A673 (cell line): ENCODE data around the gene TRPV5. TPM values are rescaled to one million over a fixed set of nuclear protein-coding genes. Genes with fewer than 3 reads are reported as not detected.

ENCODE experiments used
- BruUV-seq: library from RNA; stranded (reverse); fragments of 400-500 nt; replicated peaks from 2 replicates; lab custom pipeline; 2021; lab: Mats Ljungman, UMichigan
- CTCF ChIA-PET: fragments of 300-600 bp; sonication (Branson Sonifier 250); formaldehyde crosslinking; loops from one replicate; lab custom pipeline; 2022; ENCODE audit warnings: antibody characterized with exemption; lab: Charles Lee
- POLR2A ChIA-PET: fragments of 300-600 bp; sonication (Branson Sonifier 250); formaldehyde crosslinking; loops from one replicate; lab custom pipeline; 2022; ENCODE audit warnings: antibody characterized with exemption; ENCODE audit not compliant: low non-redundant PET; lab: Charles Lee
- DNase-seq: peaks from one replicate; pipeline ENCODE4 v3.0.0-alpha.2; 2015; ENCODE audit warnings: low spot score
- H3K27ac ChIP-seq: fragments of 200-600 bp; sonication (generic); 2 replicates; pipeline ENCODE4 v1.5.1; 2016; ENCODE audit warnings: mixed run types, low read depth, mild to moderate bottlenecking, mixed read lengths, antibody characterized with exemption, low read length; ENCODE audit not compliant: poor library complexity, severe bottlenecking
- H3K27me3 ChIP-seq: fragments of 200-600 bp; sonication (generic); replicated peaks from 2 replicates; pipeline ENCODE4 v1.6.1; 2017; ENCODE audit warnings: mixed run types, low read depth, mild to moderate bottlenecking, mixed read lengths, antibody characterized with exemption, low read length; ENCODE audit not compliant: insufficient read depth, poor library complexity
- H3K36me3 ChIP-seq: fragments of 200-600 bp; sonication (generic); 2 replicates; pipeline ENCODE4 v1.6.1; 2016; ENCODE audit warnings: mixed run types, mild to moderate bottlenecking, mixed read lengths, antibody characterized with exemption, low read length; ENCODE audit not compliant: insufficient read depth, poor library complexity, severe bottlenecking
- H3K4me1 ChIP-seq: fragments of 200-600 bp; sonication (generic); 2 replicates; pipeline ENCODE4 v1.6.1; 2017; ENCODE audit warnings: mixed run types, mild to moderate bottlenecking, mixed read lengths, antibody characterized with exemption, low read length; ENCODE audit not compliant: insufficient read depth, poor library complexity, severe bottlenecking
- H3K4me3 ChIP-seq: fragments of 200-600 bp; sonication (generic); 2 replicates; pipeline ENCODE4 v1.5.1; 2016; ENCODE audit warnings: low read depth, mixed run types, mild to moderate bottlenecking, mixed read lengths, low read length; ENCODE audit not compliant: poor library complexity, severe bottlenecking
- H3K9me3 ChIP-seq: fragments of 200-600 bp; sonication (generic); 2 replicates; pipeline ENCODE4 v1.6.1; 2016; ENCODE audit warnings: mixed run types, low read depth, mild to moderate bottlenecking, mixed read lengths, antibody characterized with exemption, low read length; ENCODE audit not compliant: poor library complexity, severe bottlenecking
- CTCF ChIP-seq: fragments of 300-800, 200-600 bp; sonication (generic); conservative IDR thresholded peaks from 2 replicates; pipeline ENCODE4 v1.5.1; 2017; ENCODE audit warnings: low read depth, mild to moderate bottlenecking, antibody characterized with exemption, low read length, moderate library complexity, mixed read lengths
- EZH2 ChIP-seq: fragments of 200-600 bp; sonication (generic); IDR thresholded peaks from 2 replicates; pipeline ENCODE4 v1.6.1; 2017; ENCODE audit warnings: borderline replicate concordance, low read depth, mild to moderate bottlenecking, mixed read lengths, antibody characterized with exemption, low read length; ENCODE audit not compliant: poor library complexity, severe bottlenecking
- intact Hi-C: fragments of 100-400 bp; cut with micrococcal nuclease; formaldehyde crosslinking; loops from one replicate; pipeline ENCODE4 v1.10.0; 2022; ENCODE audit not compliant: unreplicated experiment
- total RNA-seq: library from RNA; stranded (reverse); gene quantifications from 2 replicates; pipeline ENCODE4 v1.2.3, GENCODE V29; 2021

Gene TRPV5
- total RNA-seq, 1 experiment from 2014 or later: not detected

- no peaks in the 10 kb centered on the region for H3K4me1 ChIP-seq
- no peak for DNase-seq
- POLR2A ChIA-PET: no interaction called here
- CTCF ChIA-PET: no interaction called here
- no peak overlapping the region for H3K27ac ChIP-seq
- intact Hi-C loops: no loop called here
- TF ChIP-seq CTCF: no peak
- TF ChIP-seq EZH2: no peak
- no peaks in the 10 kb centered on the region for H3K36me3 ChIP-seq
- H3K9me3 ChIP-seq: peaks cover 7% of the 10 kb centered on the region
- BruUV-seq: no TSS peak
- no peak overlapping the region for H3K4me3 ChIP-seq
- no peaks in the 10 kb centered on the region for H3K27me3 ChIP-seq
These were observed 31.9 kb downstream of the TRPV5 start for GRCh38 chr7:142901426-142902259.

- peaks cover 7% of the 10 kb centered on the region for H3K9me3 ChIP-seq
- intact Hi-C loops: no loop called here
- H3K4me3 ChIP-seq: no peak overlapping the region
- no peaks in the 10 kb centered on the region for H3K36me3 ChIP-seq
- H3K27me3 ChIP-seq: peaks cover 5% of the 10 kb centered on the region
- no peak overlapping the region for H3K27ac ChIP-seq
- ChIA-PET POLR2A (no interaction called here), CTCF (no interaction called here)
- no peak for DNase-seq
- BruUV-seq: no TSS peak
- TF ChIP-seq EZH2 (no peak), CTCF (no peak)
- H3K4me1 ChIP-seq: no peaks in the 10 kb centered on the region
These were observed 33.9 kb downstream of the TRPV5 start for GRCh38 chr7:142899661-142900060.

- DNase-seq: no peak
- Histone ChIP-seq H3K4me1 (no peaks in the 10 kb centered on the region), H3K4me3 (no peak overlapping the region), H3K27me3 (peaks cover 6% of the 10 kb centered on the region), H3K27ac (no peak overlapping the region), H3K9me3 (no peaks in the 10 kb centered on the region), H3K36me3 (no peaks in the 10 kb centered on the region)
- no TSS peak for BruUV-seq
- TF ChIP-seq CTCF: no peak
- TF ChIP-seq EZH2: no peak
- POLR2A ChIA-PET: interaction anchor here (0.6 kb wide), 1 partner anchor 113 kb away, joined by 7 read pairs; no protein-coding TSS in a partner anchor
- intact Hi-C loops: no loop called here
- CTCF ChIA-PET: no interaction called here
These were observed 35.0 kb downstream of the TRPV5 start for GRCh38 chr7:142898377-142899170.
